GM18858 (cell line): Measurements from ENCODE around the gene C1QA.
"Not testable (repeated sequence)": the region's sequence is repeated elsewhere in the genome, so short reads cannot be mapped to it uniquely, and the experiment has no call there.

ENCODE experiments used
- ATAC-seq: cut with Tn5 transposase; IDR thresholded peaks from one replicate; pipeline ENCODE4 v1.9.1; 2021; ENCODE audit not compliant: unreplicated experiment

Gene C1QA

GRCh38 chr1:22639286-22639685 is 2.9 kb downstream of the C1QA start:
- no peak for ATAC-seq

GRCh38 chr1:22641247-22641646 is 4.8 kb downstream of the C1QA start:
- no peak for ATAC-seq

- no peak for ATAC-seq
Observed at GRCh38 chr1:22641906-22642636, 5.6 kb downstream of the C1QA start.

GRCh38 chr1:22643381-22643780 is 7.0 kb downstream of the C1QA start, which contains the start of gene C1QC:
Gene C1QC, plus strand, starts transcription at chr1:22643633. Its CDS starts 391 bp downstream, at chr1:22644024.
- ATAC-seq, result no peak

- no peak for ATAC-seq
Observed at GRCh38 chr1:22643928-22644327, 7.5 kb downstream of the C1QA start.

GRCh38 chr1:22645931-22646330 is 9.5 kb downstream of the C1QA start:
- no peak for ATAC-seq

GRCh38 chr1:22646384-22646783 is 10.0 kb downstream of the C1QA start:
- no peak for ATAC-seq

- no peak for ATAC-seq
Observed at GRCh38 chr1:22650089-22650693, 13.8 kb downstream of the C1QA start.

- no peak for ATAC-seq
Observed at GRCh38 chr1:22651941-22652856, 15.8 kb downstream of the C1QA start.

GRCh38 chr1:22652881-22653316 is 16.5 kb downstream of the C1QA start, which contains the start of gene C1QB:
Gene C1QB, plus strand, starts transcription at chr1:22653236. Its CDS starts 6,227 bp downstream, at chr1:22659463.
- no peak for ATAC-seq

- no peak for ATAC-seq
Observed at GRCh38 chr1:22654692-22655091, 18.3 kb downstream of the C1QA start.

GRCh38 chr1:22658385-22659163 is 22.1 kb downstream of the C1QA start:
- no peak for ATAC-seq

- ATAC-seq, result no peak
Observed at GRCh38 chr1:22660716-22661241, 24.4 kb downstream of the C1QA start.

GRCh38 chr1:22661880-22662279 is 25.5 kb downstream of the C1QA start:
- ATAC-seq, result no peak

GRCh38 chr1:22662318-22662717 is 25.9 kb downstream of the C1QA start:
- ATAC-seq, result no peak

- no peak for ATAC-seq
Observed at GRCh38 chr1:22662986-22663408, 26.6 kb downstream of the C1QA start.

GRCh38 chr1:22665752-22666151 is 29.3 kb downstream of the C1QA start:
- no peak for ATAC-seq

GRCh38 chr1:22666412-22666811 is 30.0 kb downstream of the C1QA start:
- ATAC-seq, result no peak

- ATAC-seq, result not testable (repeated sequence)
Observed at GRCh38 chr1:22668840-22669239, 32.4 kb downstream of the C1QA start.

GRCh38 chr1:22670352-22670975 is 34.0 kb downstream of the C1QA start:
- no peak for ATAC-seq
